Calu3 (cell line): Measurements from ENCODE around the gene CHRND. TPM values are rescaled to one million over a fixed set of nuclear protein-coding genes. Genes with fewer than 3 reads are reported as not detected.

Experiments
- BruUV-seq: library from RNA; stranded (reverse); fragments of 400-500 nt; replicated peaks from 2 replicates; lab custom pipeline; 2021; lab: Mats Ljungman, UMichigan
- CTCF ChIA-PET: fragments of 300-600 bp; sonication (Branson Sonifier 250); formaldehyde crosslinking; loops from one replicate; lab custom pipeline; 2022; ENCODE audit warnings: antibody characterized with exemption; lab: Charles Lee
- DNase-seq: peaks from one replicate; pipeline ENCODE4 v3.0.0; 2022
- H3K27ac Mint-ChIP-seq: one replicate; pipeline ENCODE4 v1.8.0; 2022; ENCODE audit warnings: mixed read lengths; ENCODE audit not compliant: unreplicated experiment
- H3K27me3 Mint-ChIP-seq: one replicate; pipeline ENCODE4 v1.8.0; 2022; ENCODE audit warnings: mixed read lengths; ENCODE audit not compliant: unreplicated experiment
- H3K36me3 Mint-ChIP-seq: one replicate; pipeline ENCODE4 v1.8.0; 2022; ENCODE audit warnings: mild to moderate bottlenecking, moderate library complexity, mixed read lengths; ENCODE audit not compliant: insufficient read depth, unreplicated experiment
- H3K4me1 Mint-ChIP-seq: one replicate; pipeline ENCODE4 v1.8.0; 2022; ENCODE audit warnings: mild to moderate bottlenecking, low read depth, mixed read lengths; ENCODE audit not compliant: unreplicated experiment
- H3K4me3 Mint-ChIP-seq: one replicate; pipeline ENCODE4 v1.8.0; 2022; ENCODE audit warnings: mild to moderate bottlenecking, low read depth, moderate library complexity, mixed read lengths; ENCODE audit not compliant: unreplicated experiment
- H3K9me3 Mint-ChIP-seq: one replicate; pipeline ENCODE4 v1.8.0; 2022; ENCODE audit warnings: low read depth, mixed read lengths; ENCODE audit not compliant: unreplicated experiment
- CTCF ChIP-seq: fragments of 200-600 bp; IDR thresholded peaks from one replicate; pipeline ENCODE4 v1.8.0; 2022; ENCODE audit warnings: antibody characterized with exemption; ENCODE audit not compliant: unreplicated experiment
- intact Hi-C: fragments of 100-400 bp; cut with micrococcal nuclease; formaldehyde crosslinking; loops from one replicate; pipeline ENCODE4 v1.10.0; 2022; ENCODE audit not compliant: unreplicated experiment
- total RNA-seq: library from RNA; stranded (reverse); gene quantifications from 2 replicates; pipeline ENCODE4 v1.2.3, GENCODE V29; 2022

The CHRND gene
- total RNA-seq, 1 experiment from 2014 or later = not detected

DNA sequence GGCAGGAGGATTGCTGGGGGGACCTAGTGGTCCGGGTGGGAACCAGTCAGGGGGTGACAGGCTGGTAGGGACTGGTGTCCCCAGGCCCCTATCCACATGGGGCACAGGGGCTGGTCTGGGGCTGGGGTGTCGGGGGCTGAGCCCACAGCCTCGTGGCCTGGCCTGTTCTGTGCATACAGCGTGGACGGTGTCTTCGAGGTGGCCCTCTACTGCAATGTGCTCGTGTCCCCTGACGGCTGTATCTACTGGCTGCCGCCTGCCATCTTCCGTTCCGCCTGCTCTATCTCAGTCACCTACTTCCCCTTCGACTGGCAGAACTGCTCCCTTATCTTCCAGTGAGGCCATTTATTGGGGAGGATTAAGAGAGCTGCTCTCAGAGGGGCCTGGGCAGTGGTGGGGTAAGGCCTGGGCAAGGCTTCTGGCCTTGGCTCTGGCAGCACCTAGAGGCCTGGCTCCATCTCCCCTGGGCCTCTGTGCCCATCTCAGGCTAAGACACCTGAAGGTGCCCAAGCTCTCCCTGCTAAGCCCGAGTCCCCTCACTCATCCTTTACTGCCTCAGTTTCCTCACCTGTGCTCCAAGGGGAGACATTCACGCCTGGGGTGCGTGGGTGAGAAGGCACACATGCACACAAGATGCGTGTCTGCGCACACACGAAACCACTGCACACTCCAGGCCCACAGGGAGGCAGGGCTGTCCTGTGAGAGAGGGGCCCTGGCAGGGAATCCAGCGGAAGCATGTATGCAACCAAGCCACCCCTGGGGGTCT is 15.4 kb downstream of the CHRND start:
- DNase-seq = no peak
- CTCF ChIA-PET = no interaction called here
- no peaks in the 10 kb centered on the region for H3K9me3 Mint-ChIP-seq
- H3K27ac Mint-ChIP-seq = no peak overlapping the region
- intact Hi-C loops = no loop called here
- peaks cover 32% of the 10 kb centered on the region for H3K27me3 Mint-ChIP-seq
- no peaks in the 10 kb centered on the region for H3K4me1 Mint-ChIP-seq
- H3K36me3 Mint-ChIP-seq = peaks cover 16% of the 10 kb centered on the region
- TF ChIP-seq CTCF = no peak
- no peak overlapping the region for H3K4me3 Mint-ChIP-seq
- no TSS peak for BruUV-seq

- Mint-ChIP-seq H3K4me1 (no peaks in the 10 kb centered on the region), H3K9me3 (no peaks in the 10 kb centered on the region), H3K36me3 (peaks cover 23% of the 10 kb centered on the region), H3K27me3 (peaks cover 24% of the 10 kb centered on the region), H3K27ac (peak overlapping the region; percentile 54), H3K4me3 (no peak overlapping the region)
- BruUV-seq = no TSS peak
- intact Hi-C loops = no loop called here
- DNase-seq = no peak
- CTCF ChIA-PET = no interaction called here
- TF ChIP-seq CTCF = no peak
These were observed 16.2 kb downstream of the CHRND start for GRCh38 chr2:232541961-232542714.

DNA sequence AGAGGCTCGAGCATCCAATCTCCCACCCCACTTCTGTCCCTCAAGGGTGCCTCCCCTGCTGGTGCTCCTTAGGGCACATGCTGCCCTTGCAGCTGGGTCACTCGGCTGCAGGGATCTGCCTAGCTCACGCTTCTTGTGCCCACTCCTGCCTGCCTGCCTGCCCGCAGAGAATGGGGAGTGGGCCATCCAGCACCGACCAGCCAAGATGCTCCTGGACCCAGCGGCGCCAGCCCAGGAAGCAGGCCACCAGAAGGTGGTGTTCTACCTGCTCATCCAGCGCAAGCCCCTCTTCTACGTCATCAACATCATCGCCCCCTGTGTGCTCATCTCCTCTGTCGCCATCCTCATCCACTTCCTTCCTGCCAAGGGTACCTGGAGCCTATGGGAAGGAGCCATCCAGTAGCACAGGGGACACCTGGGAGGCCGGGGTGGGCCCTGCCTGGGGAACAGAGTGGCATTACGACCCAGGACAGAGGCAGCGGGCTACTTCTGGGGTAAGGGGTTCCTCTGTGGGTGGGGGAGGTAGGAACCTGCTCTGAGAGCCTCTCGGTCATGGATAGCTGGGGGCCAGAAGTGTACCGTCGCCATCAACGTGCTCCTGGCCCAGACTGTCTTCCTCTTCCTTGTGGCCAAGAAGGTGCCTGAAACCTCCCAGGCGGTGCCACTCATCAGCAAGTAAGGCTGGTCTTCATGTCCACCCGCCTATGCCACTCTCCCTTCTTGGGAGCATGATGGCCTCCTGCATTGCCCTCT is 16.9 kb downstream of the CHRND start:
- CTCF ChIA-PET = no interaction called here
- H3K27ac Mint-ChIP-seq = peak overlapping the region; percentile 54

More for the DNA sequence above, 16.9 kb downstream of the CHRND start:
- Mint-ChIP-seq H3K36me3 (peaks cover 25% of the 10 kb centered on the region), H3K9me3 (no peaks in the 10 kb centered on the region), H3K4me1 (no peaks in the 10 kb centered on the region), H3K4me3 (no peak overlapping the region), H3K27me3 (peaks cover 16% of the 10 kb centered on the region)
- no peak for DNase-seq
- no TSS peak for BruUV-seq
- no peak for TF ChIP-seq CTCF
- intact Hi-C loops = no loop called here
